EL (cell line): ENCODE data around the gene WRAP73.

Source experiments
- DNase-seq: peaks from one replicate; pipeline ENCODE4 v3.0.0-alpha.2; 2016

Gene WRAP73

GRCh38 chr1:3609769-3610526, 40.0 kb downstream of the WRAP73 start:
- DNase-seq = no peak

- DNase-seq = no peak
Observed at GRCh38 chr1:3609016-3609768, 40.7 kb downstream of the WRAP73 start.

- DNase-seq = no peak
Observed at GRCh38 chr1:3608154-3608553, 41.7 kb downstream of the WRAP73 start.

GRCh38 chr1:3607703-3608065, 42.2 kb downstream of the WRAP73 start:
- DNase-seq = no peak

- DNase-seq = no peak
Observed at GRCh38 chr1:3606779-3607702, 42.9 kb downstream of the WRAP73 start.

GRCh38 chr1:3604997-3605823, 44.7 kb downstream of the WRAP73 start:
- DNase-seq = no peak

GRCh38 chr1:3604468-3604974, 45.4 kb downstream of the WRAP73 start:
- DNase-seq = no peak

GRCh38 chr1:3603571-3604467, 46.1 kb downstream of the WRAP73 start:
- DNase-seq = no peak

- no peak for DNase-seq
Observed at GRCh38 chr1:3603156-3603555, 46.7 kb downstream of the WRAP73 start.

- no peak for DNase-seq
Observed at GRCh38 chr1:3602375-3602774, 47.5 kb downstream of the WRAP73 start.

GRCh38 chr1:3601743-3602142, 48.2 kb downstream of the WRAP73 start:
- DNase-seq = no peak

GRCh38 chr1:3600354-3600753, 49.5 kb downstream of the WRAP73 start:
- no peak for DNase-seq

- no peak for DNase-seq
Observed at GRCh38 chr1:3599816-3600215, 50.1 kb downstream of the WRAP73 start.

GRCh38 chr1:3599286-3599811, 50.6 kb downstream of the WRAP73 start:
- DNase-seq = no peak

GRCh38 chr1:3598522-3599285, 51.2 kb downstream of the WRAP73 start:
- no peak for DNase-seq

- no peak for DNase-seq
Observed at GRCh38 chr1:3598051-3598491, 51.8 kb downstream of the WRAP73 start.

GRCh38 chr1:3597599-3597964, 52.3 kb downstream of the WRAP73 start:
- DNase-seq = no peak

GRCh38 chr1:3596663-3597598, 53.0 kb downstream of the WRAP73 start:
- DNase-seq = no peak

GRCh38 chr1:3595949-3596348, 54.0 kb downstream of the WRAP73 start:
- DNase-seq = no peak
